K562 (cell line): ENCODE results near the gene NDRG3.

Experiments used
- BCL6 ChIP-seq: fragments of 250-450 bp; sonication (Bioruptor Pico); IDR thresholded peaks from 2 replicates; pipeline ENCODE4 v1.4.0; 2020
- TF ChIP-seq, protein P1 (sequence below): fragments of 150-350 bp; IDR thresholded peaks from 2 replicates; pipeline ENCODE4 v1.6.1; 2014; ENCODE audit warnings: low read depth, mild to moderate bottlenecking, low read length, borderline replicate concordance
- TF ChIP-seq, protein P2 (sequence below), 2 experiments: fragments of 450-650 bp; IDR thresholded peaks; 2 replicates each; pipeline ENCODE4 v1.6.1; 2016

DNA sequence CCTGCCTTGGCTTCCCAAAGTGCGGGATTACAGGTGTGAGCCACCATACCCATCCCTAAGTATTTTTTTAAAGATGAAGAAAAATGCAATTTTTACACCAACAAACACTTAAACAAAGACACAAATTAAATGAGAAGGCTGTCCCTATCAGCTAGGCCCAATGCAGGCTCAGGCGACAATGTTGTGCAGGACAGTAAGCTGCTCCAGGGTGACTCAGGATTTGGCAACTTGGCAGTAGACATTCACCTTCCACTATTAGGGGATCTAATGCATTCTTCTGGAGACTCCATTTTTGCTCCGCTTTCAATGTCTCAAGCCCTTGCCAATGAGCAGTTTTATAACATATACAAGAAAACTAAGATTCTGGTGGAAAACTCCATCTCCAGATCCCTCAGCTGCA, 19.7 kb downstream of the NDRG3 start:
- TF ChIP-seq BCL6: no peak
- TF ChIP-seq, protein P1, sequence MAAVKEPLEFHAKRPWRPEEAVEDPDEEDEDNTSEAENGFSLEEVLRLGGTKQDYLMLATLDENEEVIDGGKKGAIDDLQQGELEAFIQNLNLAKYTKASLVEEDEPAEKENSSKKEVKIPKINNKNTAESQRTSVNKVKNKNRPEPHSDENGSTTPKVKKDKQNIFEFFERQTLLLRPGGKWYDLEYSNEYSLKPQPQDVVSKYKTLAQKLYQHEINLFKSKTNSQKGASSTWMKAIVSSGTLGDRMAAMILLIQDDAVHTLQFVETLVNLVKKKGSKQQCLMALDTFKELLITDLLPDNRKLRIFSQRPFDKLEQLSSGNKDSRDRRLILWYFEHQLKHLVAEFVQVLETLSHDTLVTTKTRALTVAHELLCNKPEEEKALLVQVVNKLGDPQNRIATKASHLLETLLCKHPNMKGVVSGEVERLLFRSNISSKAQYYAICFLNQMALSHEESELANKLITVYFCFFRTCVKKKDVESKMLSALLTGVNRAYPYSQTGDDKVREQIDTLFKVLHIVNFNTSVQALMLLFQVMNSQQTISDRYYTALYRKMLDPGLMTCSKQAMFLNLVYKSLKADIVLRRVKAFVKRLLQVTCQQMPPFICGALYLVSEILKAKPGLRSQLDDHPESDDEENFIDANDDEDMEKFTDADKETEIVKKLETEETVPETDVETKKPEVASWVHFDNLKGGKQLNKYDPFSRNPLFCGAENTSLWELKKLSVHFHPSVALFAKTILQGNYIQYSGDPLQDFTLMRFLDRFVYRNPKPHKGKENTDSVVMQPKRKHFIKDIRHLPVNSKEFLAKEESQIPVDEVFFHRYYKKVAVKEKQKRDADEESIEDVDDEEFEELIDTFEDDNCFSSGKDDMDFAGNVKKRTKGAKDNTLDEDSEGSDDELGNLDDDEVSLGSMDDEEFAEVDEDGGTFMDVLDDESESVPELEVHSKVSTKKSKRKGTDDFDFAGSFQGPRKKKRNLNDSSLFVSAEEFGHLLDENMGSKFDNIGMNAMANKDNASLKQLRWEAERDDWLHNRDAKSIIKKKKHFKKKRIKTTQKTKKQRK: no peak
- TF ChIP-seq, protein P2, sequence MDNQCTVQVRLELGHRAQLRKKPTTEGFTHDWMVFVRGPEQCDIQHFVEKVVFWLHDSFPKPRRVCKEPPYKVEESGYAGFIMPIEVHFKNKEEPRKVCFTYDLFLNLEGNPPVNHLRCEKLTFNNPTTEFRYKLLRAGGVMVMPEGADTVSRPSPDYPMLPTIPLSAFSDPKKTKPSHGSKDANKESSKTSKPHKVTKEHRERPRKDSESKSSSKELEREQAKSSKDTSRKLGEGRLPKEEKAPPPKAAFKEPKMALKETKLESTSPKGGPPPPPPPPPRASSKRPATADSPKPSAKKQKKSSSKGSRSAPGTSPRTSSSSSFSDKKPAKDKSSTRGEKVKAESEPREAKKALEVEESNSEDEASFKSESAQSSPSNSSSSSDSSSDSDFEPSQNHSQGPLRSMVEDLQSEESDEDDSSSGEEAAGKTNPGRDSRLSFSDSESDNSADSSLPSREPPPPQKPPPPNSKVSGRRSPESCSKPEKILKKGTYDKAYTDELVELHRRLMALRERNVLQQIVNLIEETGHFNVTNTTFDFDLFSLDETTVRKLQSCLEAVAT (IDR thresholded peaks at IDR 0.05): no peak
